NCI-H748 (cell line): ENCODE data around the gene DSC3.
"Not testable (repeated sequence)": the region's sequence is repeated elsewhere in the genome, so short reads cannot be mapped to it uniquely, and the experiment has no call there.

Experiments
- DNase-seq: peaks from one replicate; lab custom pipeline; 2025; ENCODE audit not compliant: unreplicated experiment; lab: John Stamatoyannopoulos, UW

DSC3 gene

DNA sequence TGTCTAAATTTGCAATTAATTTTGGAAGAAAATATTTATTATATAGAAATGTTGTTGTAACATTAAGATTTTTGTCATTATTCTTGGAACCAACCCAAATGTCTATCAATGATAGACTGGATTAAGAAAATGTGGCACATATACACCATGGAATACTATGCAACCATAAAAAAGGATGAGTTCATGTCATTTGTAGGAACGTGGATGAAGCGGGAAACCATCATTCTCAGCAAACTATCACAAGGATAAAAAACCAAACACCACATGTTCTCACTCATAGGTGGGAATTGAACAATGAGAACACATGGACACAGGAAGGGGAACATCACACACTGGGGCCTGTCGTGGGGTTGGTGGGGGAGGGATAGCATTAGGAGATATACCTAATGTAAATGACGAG, 64.5 kb downstream of the DSC3 start:
- DNase-seq: not testable (repeated sequence)

DNA sequence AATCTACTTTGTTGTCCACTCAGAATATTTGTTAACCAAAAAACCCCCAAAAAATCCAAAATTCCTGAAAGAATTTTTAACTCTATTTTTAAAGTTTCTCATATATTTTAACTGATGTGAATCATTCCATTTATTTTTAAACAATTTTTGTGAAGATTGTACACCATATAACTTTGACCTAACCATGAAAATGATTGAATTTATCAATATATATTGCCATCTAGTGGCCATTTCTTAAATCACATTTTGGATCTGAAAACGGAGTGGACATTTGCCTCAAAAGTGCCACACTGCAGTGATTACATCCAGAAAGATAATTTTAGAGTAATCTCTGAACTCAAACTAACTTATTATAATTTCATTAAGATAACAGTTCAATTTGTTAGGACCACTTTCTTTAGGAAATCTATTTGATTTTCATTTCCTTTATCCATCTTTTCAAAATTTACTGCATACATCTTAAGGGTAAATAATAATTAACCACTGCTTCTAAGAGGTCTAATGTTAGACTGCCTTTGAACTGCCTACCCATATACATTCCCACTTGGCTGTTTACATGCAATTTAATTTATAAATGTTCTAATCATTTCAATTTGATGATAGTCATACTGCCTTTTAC, 71.1 kb downstream of the DSC3 start:
- peak; percentile 51 for DNase-seq

DNA sequence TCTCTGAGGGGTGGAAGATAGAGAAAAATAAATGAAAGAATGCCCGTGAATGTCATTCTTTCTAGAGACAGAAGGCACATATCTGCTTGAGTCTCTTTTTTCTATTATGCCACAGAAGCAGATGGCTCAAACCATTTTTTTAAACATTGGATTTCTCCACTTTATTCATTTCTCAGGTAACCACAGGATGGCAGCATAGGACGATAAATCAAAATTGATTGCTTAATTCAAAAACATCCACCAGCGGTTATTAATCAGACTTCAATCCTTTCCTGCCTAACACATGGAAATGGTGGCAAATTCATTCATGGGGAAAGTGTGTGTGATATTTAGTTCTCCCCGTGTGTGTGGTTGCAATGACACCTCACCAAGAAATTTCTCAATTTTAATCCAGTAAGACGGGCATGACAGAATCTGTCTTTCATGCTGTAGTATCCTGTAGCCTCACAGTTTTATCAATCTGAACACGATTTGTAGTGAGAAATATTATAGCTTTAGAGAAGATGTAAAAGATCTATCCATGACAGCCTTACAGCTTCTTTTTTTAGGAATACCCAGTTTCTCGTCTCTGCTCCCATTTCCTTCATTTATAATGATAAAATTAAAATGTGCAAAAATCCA, 72.2 kb downstream of the DSC3 start:
- peak; percentile 47 for DNase-seq

DNA sequence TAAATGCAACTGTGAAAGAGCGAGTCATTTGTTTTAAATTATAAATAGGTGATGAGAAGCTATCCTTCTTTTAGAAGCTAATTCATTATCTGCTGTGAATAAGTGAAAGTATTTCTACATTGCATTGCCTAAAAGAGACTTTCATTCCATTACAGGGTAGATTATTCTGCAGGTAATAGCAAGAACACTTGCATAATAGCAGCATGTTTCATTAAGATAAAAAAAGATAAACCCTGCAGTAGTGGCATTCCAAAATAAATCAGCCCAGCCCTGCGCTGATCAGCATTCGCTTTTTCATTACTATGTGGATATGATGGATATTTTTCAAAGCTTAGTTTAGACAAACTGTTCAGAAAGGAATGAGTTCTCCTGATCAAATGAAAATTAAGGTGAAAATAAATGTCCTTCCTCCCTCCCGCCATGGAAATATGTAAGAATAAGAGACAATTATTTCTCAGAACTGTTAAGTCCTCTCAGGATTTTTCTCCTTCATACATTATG, 72.8 kb downstream of the DSC3 start:
- no peak for DNase-seq

DNA sequence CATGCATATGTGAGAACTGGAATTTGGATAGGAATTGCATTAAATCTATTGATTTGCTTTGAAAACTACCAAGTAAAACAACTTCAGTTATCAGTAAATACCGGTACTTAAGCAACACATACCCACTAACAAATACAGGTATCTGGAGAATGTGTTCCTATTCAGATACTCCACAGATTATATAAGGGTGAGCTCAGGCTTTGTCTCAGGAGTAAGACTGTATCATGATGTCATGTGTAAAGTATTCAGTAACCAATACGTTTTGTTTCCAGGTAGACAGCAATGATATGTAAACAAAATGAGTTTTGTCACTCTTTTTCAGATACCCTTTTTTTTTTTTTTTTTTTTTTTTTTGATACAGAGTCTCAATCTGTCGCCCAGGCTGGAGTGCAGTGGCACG, 74.8 kb downstream of the DSC3 start:
- DNase-seq: no peak

DNA sequence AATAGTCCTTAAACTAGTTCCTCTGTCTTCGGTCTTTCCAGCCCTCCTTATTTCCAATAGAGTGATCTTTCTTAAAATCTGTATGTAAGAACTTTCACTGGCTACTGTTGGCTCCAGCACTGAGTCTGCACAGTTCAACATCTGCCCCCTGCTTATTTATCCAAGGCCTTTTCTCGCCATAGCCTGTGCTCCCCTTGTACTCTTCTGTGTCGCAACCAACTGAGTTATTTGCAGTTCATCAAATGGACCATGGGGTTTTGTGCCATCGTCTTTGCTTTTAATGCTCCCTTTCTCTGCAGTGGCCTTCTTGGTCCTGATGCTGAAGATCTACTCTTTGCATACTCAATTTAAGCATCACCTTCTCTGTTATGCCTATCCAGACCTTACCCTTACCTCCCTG, 77.3 kb downstream of the DSC3 start:
- DNase-seq: no peak

DNA sequence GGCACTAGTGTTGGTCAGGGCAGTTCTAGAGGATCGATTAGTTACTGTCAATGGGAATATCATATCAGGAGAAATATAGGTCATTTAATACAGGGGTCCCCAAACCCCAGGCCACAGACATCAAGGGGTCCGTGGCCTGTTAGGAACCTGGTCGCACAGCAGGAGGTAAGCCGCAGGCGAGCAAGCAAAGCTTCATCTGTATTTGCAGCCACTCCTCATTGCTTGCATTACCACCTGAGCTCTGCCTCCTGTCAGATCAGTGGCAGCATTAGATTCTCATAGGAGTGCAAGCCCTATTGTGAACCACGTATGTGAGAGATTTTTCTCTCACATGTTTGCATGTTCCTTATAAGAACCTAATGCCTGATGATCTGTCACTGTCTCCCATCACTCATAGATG, 81.9 kb downstream of the DSC3 start:
- DNase-seq: no peak

DNA sequence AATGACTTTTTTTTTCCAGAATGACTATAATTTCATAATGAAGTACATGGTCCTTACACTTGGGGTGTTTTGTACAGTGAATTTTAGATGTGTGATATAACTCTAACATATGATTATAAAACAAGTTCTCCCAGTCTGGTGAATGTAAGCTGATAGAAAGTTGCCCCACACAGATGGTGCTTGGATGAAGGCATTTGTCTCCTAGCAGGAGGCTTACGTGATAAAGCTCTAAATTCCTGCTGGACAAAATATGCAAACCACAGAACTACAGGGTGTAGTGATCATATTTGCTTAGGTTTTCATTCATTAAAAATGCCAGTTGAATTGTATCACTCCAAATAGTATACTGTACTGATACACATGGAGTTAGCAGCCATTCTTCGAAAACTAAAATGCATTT, 85.5 kb downstream of the DSC3 start:
- DNase-seq: no peak

DNA sequence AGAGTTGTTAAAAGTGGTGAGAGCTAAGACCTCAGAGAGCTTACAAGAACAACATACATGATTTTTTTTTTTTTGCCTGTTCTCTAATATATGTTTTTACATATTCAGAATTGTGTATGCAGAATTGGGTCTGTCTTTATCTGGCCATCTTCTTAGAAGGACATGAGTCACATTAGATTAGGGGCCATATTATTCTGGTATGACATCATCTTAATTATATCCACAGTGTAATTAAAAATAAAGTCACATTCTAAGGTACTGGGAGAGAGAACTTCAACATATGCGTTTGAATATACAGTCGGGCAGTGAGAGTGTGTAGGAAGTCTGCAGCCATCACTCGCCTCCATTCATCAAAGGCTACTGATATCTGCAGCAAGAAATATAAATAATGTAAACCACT, 88.3 kb downstream of the DSC3 start:
- no peak for DNase-seq

DNA sequence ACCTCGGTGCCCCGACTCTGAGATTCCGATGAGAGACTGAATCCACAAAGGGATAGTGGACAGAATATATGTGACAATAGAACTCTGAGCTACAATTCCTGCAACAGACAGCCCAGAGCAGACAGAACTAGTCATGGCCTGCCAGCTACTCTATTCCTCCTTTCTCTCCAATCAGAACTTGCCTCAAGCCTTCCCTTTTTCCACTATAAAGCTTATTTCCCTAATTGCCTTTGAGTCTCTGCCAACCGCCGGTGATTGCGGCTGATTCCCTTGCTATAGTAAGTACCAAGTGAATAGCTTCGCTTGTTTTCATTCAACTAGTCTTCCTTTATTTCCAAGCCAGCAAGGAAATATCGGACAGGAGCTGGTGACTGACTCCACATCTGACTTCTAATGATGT, 96.8 kb downstream of the DSC3 start:
- DNase-seq: peak; percentile 3

DNA sequence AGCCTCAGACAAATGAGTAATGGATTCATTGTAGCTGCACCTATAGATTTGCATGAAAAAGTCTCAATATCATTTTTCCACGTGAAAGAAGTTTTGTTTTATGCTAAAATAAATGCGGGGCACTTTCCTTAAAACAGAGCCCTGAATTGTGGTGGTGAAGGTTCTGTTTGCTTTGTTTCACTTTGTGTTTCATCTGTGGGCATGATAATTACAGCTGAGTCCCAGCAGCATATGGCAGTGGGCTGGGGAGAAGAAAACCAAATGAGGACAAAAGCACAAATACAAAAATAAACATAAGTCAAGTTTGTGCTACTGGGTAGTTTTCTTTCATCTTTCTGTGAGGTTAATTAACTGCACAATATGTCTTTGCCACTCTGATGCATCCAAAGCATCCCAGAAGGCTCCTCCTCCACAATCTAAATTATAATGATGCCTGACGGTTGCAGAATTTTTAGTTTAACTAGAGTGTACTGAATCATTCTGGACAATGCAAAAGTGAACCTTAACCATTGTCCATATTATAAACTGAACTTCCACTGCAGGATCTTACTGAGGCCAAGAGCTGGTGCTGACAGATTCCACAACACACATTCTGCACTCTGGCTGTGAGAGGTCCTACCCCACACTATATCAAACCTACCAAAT, 97.6 kb downstream of the DSC3 start:
- no peak for DNase-seq

DNA sequence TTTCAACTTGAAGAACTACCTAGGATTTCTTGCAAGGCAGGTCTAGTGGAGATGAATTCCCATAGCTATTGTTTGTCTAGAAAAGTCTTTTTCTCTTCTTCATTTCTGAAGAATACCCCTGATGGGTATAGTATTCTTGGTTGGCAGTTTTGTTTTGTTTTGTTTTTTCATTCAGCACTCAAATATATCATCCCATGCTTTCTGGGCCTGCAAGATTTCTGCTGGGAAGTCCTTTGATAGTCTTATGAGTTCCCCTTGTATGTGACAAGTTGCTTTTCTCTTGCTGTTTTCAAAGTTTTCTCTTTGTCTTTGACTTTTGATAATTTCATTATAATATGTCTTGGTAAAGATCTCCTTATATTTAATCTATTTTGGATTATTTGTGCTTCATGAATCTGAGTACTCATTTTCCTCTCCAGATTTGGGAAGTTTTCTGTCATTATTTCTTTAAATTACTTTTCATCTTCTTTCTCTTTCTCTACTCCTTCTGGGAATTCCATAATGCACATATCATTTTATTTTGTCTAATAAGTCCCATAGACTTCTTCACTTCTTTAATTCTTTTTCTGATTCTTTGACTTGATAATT, 101.5 kb downstream of the DSC3 start:
- no peak for DNase-seq
